HG02759 (cell line): ENCODE data around the gene PDCD4.

Experiments used
- ATAC-seq: cut with Tn5 transposase; IDR thresholded peaks from one replicate; pipeline ENCODE4 v1.9.1; 2021; ENCODE audit warnings: mild to moderate bottlenecking, moderate library complexity; ENCODE audit not compliant: unreplicated experiment

Gene PDCD4

GRCh38 chr10:110841767-110842267 is 29.9 kb upstream of the PDCD4 start:
- peak; percentile 76 for ATAC-seq

- ATAC-seq: no peak
These were observed 29.3 kb upstream of the PDCD4 start for GRCh38 chr10:110842326-110842904.

DNA sequence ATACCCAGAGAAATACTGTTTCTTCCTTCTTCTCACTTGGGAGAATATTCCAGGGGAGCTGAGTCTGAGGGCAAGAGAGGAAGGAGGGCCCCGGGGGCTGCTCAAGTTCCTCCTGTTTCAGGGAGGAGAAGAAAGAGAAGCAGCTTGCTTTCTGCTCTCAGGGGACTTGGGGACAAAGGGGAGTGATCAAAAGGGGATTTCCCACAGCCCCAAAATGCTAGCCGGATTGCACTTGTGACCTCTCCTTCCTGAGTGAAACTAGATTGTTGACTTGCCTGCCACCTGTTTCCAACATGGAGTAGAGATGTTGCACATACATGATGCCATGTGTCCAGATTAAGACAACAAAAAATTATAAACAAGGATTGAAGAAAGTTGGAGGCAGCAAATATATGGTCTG is 28.7 kb upstream of the PDCD4 start:
- ATAC-seq: peak; percentile 71

- no peak for ATAC-seq
These were observed 27.7 kb upstream of the PDCD4 start for GRCh38 chr10:110843796-110844616.

- ATAC-seq: no peak
These were observed 27.2 kb upstream of the PDCD4 start for GRCh38 chr10:110844617-110844881.

- no peak for ATAC-seq
These were observed 26.5 kb upstream of the PDCD4 start for GRCh38 chr10:110845192-110845755.

GRCh38 chr10:110845756-110846620 is 25.7 kb upstream of the PDCD4 start:
- no peak for ATAC-seq

DNA sequence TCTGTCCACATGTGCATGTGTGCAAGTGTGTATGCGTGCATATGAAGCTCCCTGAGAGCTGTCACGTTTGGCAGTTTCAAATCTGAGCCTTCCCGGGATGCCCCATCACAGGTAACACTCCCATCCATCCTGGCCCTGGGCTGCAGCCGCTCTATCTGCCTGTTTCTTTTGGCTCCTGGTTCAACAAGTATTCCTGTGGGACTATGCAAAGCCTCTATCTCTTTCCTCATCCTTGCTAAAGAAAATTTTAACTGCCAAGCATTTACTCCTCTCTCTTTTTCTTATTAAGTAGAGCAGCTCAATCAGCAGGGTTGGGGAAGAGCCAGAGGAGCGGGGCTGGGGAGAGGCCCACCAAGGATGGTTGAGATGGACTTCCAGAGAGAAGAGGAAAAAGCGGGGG is 24.4 kb upstream of the PDCD4 start:
- no peak for ATAC-seq

- ATAC-seq: no peak
These were observed 23.6 kb upstream of the PDCD4 start for GRCh38 chr10:110848106-110848505.

GRCh38 chr10:110850099-110850498 is 21.6 kb upstream of the PDCD4 start:
- no peak for ATAC-seq

GRCh38 chr10:110851020-110851612 is 20.6 kb upstream of the PDCD4 start:
- ATAC-seq: no peak

GRCh38 chr10:110852255-110852896 is 19.4 kb upstream of the PDCD4 start:
- no peak for ATAC-seq

DNA sequence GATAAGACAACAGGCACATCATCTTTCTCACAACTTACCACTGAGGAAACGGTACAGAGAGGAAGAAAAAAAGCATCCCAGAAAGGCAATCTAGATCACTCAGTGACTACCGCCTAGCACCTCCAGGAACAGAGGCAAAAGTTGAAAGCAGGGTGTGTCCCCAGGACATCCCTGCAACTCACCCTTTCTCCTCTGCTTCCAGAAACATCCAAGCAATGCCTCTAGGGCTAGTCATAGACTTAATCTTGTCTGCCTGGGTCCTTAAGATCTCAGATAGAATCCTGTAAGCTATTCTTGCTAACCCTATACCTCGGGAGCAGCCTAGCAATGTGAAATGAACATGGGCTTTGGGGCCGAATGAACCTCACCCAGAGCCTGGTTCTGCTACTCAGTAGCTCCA is 18.8 kb upstream of the PDCD4 start:
- ATAC-seq: no peak

DNA sequence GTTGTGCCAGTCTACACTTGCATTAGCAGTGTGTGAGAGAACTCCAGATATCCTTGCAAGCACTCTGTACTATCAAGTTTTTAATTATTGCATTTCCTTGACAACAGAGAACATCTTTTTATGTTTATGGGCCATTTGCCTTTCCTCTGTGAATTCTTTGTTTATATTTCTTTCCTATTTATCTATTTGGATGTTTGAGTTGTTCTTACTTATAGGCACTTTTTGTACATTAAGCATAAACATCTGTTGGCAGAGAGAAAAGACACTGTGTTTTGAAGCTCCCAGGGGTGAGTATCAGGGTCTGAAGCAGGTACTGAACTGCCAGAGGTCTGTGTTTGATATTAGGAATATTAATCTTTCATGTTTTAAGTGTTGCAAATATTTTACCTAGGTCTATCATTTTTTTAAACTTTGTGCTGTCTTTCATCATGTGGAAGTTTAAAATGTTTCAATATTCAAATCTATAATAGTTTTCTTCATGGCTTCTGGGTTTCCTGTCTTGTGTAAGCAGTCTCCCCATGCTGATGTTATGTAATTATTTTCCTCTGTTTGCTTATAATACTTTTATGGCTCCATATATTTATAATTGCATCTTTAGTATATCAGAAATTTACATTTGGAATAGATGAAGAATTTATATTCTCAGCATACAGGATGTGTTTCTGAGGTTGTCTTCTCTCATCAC is 17.7 kb upstream of the PDCD4 start:
- no peak for ATAC-seq

GRCh38 chr10:110857265-110858171 is 14.2 kb upstream of the PDCD4 start:
- peak; percentile 38 for ATAC-seq

GRCh38 chr10:110858297-110858934 is 13.3 kb upstream of the PDCD4 start:
- no peak for ATAC-seq

DNA sequence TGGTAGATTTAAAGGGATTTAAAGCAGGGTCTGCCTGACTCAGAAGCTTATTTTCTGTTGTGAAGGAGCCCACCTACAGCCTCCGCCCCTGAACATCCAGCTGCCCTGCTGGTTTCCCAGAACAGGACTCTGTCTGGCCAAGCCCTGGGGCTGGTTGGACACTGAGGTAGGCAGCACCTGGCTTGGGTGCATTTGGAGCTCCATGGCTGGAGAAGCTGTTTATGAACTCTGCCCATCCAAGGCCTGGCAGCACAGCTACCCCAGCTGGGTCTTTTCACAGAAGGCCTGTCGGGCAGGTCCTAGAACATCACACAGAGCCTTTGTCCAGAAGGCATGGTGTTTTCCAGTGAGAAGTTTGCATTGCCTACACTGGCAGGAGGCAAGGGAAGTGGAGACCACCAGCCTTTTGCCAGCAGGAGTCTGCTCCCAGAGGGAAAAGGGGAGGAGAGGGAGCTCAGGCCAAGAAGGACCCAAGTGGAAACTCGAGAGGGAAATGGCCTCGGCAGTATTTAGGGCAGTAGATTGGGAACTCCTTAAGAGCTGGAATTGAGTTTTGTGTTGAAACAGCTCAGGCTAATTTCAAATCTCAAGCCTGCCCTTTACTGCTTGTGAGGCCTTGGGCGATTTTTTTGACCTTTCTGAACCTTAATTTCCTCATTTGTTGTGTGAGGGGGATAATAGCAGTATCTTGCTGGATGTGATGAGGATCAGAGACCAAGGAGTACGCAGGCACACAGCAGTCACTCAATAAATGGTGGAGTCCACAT is 12.3 kb upstream of the PDCD4 start:
- no peak for ATAC-seq

GRCh38 chr10:110859973-110860376 is 11.8 kb upstream of the PDCD4 start:
- no peak for ATAC-seq
